HG02870 (cell line): ENCODE results near the gene VTI1A.

Experiments
- ATAC-seq: cut with Tn5 transposase; IDR thresholded peaks from one replicate; pipeline ENCODE4 v1.9.1; 2021; ENCODE audit warnings: mild to moderate bottlenecking, moderate library complexity; ENCODE audit not compliant: unreplicated experiment

Gene VTI1A

GRCh38 chr10:112628951-112629609, 182.1 kb downstream of the VTI1A start:
- ATAC-seq: no peak

DNA sequence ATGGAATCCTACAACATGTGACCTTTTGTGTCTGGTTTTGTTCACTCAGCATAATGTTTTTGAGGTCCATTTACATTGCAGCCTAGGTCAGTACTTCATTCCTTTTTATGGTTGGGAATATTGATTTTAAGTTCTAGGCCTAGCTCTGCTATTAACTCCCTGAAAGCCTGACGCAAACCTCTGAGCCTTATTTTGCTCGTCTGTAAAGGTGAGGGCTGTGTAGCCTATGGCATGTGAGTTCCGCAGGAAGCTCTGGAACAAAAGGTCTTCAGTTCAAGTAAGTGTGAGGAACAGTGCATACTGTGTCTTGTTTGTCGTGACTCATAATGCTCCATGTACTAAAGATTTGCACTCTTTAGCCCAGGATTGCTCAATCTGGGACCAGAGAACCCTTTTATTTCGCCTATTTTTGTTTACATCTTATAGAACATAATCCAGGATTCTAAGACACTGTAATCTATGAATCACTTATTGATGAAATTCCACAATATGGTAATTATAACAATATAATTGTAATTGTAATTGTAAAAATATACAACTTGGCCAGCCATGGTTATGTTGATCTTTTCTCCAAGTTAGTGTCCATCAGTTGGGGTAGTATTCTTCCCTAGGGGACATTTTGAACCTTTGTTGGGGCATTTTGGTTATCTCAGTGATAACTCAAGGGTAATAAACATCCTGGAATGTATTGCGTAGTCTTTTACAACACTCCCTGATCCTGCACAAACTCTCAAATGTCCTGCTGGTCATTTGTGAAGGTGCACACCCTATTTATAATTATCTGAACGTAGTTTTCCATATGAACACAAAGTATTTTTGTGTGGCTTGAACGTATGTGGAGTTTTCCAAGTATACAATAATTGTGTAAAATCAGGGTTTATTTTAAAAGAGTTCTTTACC, 184.7 kb downstream of the VTI1A start:
- ATAC-seq: no peak

- no peak for ATAC-seq
Observed at GRCh38 chr10:112634096-112634830, 187.2 kb downstream of the VTI1A start.

DNA sequence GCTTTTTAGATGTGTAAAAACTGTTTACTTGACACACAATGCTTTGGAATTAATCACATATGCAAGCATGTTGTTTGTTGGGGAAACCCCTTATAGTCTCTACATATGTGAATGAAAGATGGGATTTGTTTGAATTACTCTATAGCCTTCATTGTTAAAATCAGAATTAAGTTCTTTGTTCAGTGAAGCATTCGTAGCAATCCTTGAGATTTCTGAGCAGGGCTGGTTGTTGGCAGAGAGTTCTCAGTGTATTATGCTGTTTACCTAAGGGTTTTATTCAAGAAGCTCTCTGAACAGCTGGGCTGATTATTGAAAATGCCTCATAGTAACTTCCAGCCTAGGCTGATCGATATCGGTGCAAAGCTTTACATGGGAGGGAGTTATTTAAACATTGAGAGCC, 190.9 kb downstream of the VTI1A start:
- ATAC-seq: no peak

GRCh38 chr10:112639298-112639697, 192.3 kb downstream of the VTI1A start:
- no peak for ATAC-seq

- no peak for ATAC-seq
Observed at GRCh38 chr10:112640638-112641037, 193.6 kb downstream of the VTI1A start.

DNA sequence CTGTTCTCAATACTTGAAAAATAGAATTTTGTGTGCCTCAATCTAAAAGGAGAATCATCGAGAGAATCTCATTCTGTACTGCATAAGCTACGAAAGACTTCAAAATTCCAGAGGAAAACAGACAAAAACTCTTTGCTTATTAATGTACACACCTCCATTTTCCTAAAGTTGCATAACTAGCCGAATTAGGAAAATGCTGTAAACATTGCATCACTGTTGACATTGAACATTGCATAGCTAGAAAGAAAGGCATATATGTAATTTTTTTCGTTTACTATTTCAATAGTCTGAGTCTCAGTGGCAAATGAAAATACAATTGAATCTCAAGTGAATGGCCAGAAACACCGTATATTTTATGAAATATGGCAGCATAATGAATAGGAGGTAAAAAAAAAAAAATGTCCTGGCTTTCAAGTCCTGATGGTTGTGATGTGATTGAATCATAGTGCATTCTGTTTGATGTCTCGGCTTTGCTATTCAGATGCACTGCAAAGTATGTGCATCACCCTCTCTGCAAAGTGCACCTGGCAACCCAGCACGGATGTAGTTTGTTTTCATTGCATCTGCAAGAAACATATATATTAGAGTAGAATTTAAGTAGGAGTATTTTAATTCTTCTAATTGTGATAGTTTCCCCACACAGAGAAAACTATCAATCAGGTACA, 196.7 kb downstream of the VTI1A start:
- no peak for ATAC-seq

- no peak for ATAC-seq
Observed at GRCh38 chr10:112644265-112644645, 197.2 kb downstream of the VTI1A start.

- ATAC-seq: no peak
Observed at GRCh38 chr10:112649006-112649821, 202.2 kb downstream of the VTI1A start.

DNA sequence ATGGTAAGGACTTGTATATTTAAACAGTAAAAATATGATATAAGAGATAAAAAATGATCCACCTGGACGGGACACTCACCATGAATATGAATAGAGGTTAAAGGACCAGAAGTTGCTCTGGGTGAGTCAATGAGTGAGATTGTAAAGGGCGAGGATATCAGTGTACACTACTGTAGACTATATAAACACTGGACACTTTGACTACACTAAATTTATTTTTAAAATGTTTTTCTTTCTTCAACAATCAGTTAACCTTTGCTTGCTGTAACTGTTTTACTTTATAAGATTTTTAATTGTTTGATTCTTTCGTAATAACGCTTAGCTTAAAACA, 202.8 kb downstream of the VTI1A start:
- ATAC-seq: no peak

DNA sequence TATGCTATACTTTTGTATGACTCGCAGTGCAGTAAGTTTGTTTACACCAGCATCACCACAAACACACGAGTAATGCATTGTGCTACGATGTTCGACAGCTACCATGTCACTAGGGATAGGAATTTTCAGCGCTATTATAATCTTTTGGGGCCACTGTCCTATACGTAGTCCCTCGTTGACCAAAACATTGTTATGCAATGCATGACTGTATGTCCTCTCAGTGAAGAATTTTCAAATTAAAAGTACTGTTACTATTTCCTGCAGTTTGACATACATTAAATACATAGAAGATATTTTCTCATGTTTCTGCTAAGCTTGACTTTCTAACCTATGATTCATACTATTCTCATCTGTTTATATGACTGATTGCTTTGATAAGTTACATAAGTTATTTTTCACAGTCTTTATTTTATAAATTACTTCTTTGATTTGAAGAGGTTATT, 203.6 kb downstream of the VTI1A start:
- no peak for ATAC-seq

- ATAC-seq: no peak
Observed at GRCh38 chr10:112653215-112653614, 206.2 kb downstream of the VTI1A start.

GRCh38 chr10:112653851-112654250, 206.8 kb downstream of the VTI1A start:
- no peak for ATAC-seq

GRCh38 chr10:112654794-112655193, 207.8 kb downstream of the VTI1A start:
- no peak for ATAC-seq

DNA sequence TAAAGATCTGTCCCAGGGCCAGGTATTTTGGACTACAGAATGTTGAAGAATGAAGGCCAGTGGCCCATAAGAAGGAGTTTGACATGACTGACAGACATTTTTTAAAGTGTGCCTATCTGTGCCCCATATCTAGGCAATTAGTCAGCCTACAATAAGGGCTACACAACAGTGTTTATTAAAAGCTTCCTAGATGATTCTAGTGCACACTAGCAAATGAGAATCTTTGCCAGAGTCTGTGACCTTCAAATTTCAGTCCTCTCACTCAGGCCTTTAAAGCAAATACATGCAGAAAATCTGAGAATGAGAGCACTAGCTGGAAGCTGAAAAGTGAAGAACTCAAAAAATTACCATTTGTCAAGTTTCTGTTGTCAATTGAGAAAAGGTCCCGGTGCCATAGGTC, 208.7 kb downstream of the VTI1A start:
- ATAC-seq: no peak

DNA sequence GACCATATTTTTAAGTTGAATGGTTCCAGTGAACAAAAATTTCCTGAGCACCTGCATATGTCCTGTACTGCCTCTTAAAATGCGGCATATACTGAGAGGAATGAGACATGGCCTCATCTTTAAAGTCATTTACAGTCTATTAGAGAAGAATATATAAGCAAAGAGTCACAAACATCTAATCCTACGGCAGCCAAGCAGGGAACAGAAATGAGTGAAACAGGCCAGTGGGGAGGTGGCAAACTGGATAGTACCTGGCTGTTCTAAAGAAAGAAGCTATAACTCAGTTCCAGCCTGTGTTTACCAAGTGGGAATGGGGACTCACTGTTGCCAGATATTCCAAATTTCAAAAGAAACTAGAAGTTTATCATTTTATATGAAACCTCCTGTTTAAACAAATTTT, 211.4 kb downstream of the VTI1A start:
- no peak for ATAC-seq

DNA sequence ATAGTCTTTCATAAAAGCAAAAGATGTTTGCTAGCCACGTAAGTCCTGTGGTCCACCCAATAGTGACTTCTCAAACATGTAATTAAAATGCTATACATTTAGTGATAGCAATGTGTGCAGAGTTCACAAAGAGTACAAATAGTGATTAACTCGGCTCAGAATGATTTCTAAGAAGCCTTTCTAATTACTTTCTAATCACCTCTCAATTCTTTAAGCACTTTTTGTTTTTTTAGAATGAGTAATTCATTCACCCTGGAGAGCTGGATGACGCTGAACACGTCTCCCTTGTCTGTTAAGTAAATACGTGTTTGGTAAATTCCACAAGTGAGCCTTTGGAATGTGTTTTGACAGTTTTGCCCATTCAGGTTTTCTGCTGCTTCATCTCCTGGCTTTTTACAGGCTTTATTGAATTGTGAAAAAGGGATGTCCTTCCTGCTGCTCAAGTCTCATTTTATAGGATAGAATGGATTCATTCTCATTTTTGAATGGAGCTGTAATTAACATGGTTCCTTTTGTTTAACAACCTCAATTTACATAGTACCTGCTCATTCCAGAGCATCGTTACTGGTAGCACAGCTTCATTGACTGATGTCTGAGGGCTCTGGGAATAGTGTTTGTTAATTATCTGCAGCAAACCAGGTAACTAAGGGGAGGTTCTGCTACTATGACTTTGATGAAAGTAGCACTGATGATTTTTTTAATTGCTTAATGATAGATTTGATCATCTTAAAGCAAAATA, 212.1 kb downstream of the VTI1A start:
- ATAC-seq: no peak

DNA sequence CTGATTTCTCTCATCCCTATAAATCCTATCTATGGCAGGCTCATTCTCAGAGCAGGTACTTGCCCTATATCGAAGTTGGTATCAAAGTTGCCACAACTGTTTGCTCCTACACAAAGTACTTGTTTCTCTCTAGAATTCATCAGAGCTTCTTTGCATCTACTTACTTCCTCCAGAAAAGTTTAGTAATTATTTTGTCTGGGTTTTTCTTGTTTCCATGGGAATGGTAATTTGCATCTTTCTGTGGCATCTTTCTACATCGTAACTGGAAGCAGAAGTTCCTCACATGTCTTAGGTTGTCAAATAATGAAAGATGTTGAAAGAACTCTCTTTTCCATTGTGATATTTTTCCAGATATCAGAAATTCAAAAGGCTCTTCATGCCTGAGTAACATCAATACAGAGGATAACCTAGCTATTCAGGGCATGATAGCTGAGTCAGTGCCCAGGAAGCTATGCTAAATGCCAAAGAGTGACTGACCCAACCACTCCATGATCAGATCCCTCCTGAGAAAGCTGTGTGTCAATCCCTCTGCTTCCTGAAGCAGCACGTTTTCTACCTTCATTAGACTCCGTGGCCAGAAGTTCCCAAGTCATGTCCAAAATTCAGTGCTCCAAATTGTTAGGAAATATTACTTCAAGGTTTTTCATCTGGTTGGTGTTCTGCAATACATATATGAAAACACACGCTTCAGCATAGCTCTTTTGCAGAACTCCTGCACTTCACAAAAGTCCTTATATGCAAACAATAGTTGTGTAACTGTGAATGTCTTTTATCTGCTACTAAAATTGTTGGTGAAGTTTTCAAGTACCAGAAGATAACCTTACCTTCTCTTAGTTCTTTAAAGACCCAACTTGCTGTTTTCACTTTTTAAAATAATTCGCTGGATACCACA, 216.5 kb downstream of the VTI1A start:
- no peak for ATAC-seq

DNA sequence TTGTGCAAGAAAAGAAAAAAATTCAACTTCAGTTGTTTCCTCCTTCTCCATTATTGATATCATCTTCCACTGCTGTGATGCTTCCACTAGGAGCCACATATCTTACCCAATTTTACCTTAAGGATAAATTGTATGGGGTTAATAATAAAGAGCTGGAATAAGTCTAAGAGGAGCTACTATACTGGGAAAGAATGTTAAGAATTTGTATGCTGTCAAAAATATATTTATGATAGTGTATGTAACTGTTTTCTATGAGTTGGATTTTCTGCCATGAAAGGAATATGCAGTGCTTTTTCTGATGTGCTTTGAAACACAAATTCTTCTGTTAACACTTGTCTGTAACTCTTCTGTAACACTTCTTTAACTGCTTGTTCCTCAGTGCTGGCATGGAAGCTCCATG, 219.1 kb downstream of the VTI1A start:
- no peak for ATAC-seq
